ENCODE measurements around the gene ITIH1.

Gene ITIH1

GRCh38 chr3:52841211-52841980 lies 64.0 kb downstream of the ITIH1 start:
- DNase-seq (ENCODE audit: low spot score): no peak

All from kidney tubule cell (primary cell).